Parathyroid adenoma (tissue), 2 donors: ENCODE results near the gene FDXR.
A peak's percentile ranks its signal among the peaks of the same experiment; 100 is the strongest.

Source experiments
- H2AFZ ChIP-seq: fragments of 300-600 bp; sonication (generic); one replicate; pipeline ENCODE4 v1.7.0; 2017; ENCODE audit warnings: antibody characterized with exemption, mild to moderate bottlenecking
- H3K27ac ChIP-seq: fragments of 300-600 bp; sonication (generic); one replicate; pipeline ENCODE4 v1.7.0; 2017
- H3K27me3 ChIP-seq: fragments of 300-600 bp; sonication (generic); one replicate; pipeline ENCODE4 v1.7.0; 2017; ENCODE audit warnings: low read length; ENCODE audit not compliant: control insufficient read depth, insufficient read depth
- H3K36me3 ChIP-seq: fragments of 300-600 bp; sonication (generic); one replicate; pipeline ENCODE4 v1.7.0; 2017; ENCODE audit warnings: low read length; ENCODE audit not compliant: control insufficient read depth, insufficient read depth
- H3K4me1 ChIP-seq: fragments of 300-600 bp; sonication (generic); one replicate; pipeline ENCODE4 v1.7.0; 2017; ENCODE audit warnings: control low read depth
- H3K4me2 ChIP-seq: fragments of 300-600 bp; sonication (generic); one replicate; pipeline ENCODE4 v1.7.0; 2017; ENCODE audit warnings: low read length
- H3K4me3 ChIP-seq: fragments of 300-600 bp; sonication (generic); one replicate; pipeline ENCODE4 v1.7.0; 2017; ENCODE audit warnings: low read depth, low read length
- H3K79me2 ChIP-seq: fragments of 300-600 bp; sonication (generic); one replicate; pipeline ENCODE4 v1.7.0; 2017; ENCODE audit warnings: control low read depth
- H3K9ac ChIP-seq: fragments of 300-600 bp; sonication (generic); one replicate; pipeline ENCODE4 v1.7.0; 2017; ENCODE audit warnings: mild to moderate bottlenecking
- H3K9me3 ChIP-seq: fragments of 300-600 bp; sonication (generic); one replicate; pipeline ENCODE4 v1.7.0; 2017; ENCODE audit warnings: low read length; ENCODE audit not compliant: control insufficient read depth
- TF ChIP-seq, protein P1 (sequence below): fragments of 300-600 bp; sonication (generic); IDR thresholded peaks from one replicate; pipeline ENCODE4 v1.7.0; 2017; ENCODE audit warnings: antibody characterized with exemption, mild to moderate bottlenecking
- donor health status: primary hyperparathyroidism.

The FDXR gene

DNA sequence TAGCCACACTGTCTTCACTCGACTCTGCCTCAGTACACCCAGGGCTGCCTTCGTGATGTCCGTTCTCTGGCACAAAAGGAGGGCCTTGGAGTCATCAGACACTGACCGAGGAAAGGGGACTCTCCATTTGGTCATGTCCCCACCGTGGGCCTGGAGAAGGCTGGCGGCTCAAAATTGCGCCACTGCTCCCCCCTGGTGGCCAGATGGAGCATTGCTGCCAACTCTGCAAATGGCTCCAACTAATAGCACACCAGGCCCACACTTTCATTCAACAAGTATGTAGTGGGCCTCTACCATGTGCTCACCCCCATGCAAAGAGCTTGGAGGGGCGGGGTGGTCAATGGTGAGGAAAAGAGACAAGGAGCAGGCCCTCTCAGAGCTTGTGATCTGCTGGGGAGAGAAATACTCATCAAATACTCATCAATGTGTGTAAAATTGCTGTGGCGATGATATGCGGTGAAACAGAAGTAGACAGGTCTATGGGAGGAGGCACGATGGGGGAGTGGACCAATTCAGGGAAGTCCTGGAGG, 7.9 kb downstream of the FDXR start:
- no peaks in the 10 kb centered on the region for H3K4me1 ChIP-seq
- TF ChIP-seq, protein P1, sequence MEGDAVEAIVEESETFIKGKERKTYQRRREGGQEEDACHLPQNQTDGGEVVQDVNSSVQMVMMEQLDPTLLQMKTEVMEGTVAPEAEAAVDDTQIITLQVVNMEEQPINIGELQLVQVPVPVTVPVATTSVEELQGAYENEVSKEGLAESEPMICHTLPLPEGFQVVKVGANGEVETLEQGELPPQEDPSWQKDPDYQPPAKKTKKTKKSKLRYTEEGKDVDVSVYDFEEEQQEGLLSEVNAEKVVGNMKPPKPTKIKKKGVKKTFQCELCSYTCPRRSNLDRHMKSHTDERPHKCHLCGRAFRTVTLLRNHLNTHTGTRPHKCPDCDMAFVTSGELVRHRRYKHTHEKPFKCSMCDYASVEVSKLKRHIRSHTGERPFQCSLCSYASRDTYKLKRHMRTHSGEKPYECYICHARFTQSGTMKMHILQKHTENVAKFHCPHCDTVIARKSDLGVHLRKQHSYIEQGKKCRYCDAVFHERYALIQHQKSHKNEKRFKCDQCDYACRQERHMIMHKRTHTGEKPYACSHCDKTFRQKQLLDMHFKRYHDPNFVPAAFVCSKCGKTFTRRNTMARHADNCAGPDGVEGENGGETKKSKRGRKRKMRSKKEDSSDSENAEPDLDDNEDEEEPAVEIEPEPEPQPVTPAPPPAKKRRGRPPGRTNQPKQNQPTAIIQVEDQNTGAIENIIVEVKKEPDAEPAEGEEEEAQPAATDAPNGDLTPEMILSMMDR: peak; percentile 98
- no peaks in the 10 kb centered on the region for H3K9me3 ChIP-seq
- H3K9ac ChIP-seq: no peak overlapping the region
- H3K4me2 ChIP-seq: no peak overlapping the region
- no peak overlapping the region for H3K27ac ChIP-seq
- H2AFZ ChIP-seq: no peak overlapping the region
- peaks cover 8% of the 10 kb centered on the region for H3K27me3 ChIP-seq
- no peak overlapping the region for H3K4me3 ChIP-seq
- no peaks in the 10 kb centered on the region for H3K36me3 ChIP-seq
- H3K79me2 ChIP-seq: no peaks in the 10 kb centered on the region

DNA sequence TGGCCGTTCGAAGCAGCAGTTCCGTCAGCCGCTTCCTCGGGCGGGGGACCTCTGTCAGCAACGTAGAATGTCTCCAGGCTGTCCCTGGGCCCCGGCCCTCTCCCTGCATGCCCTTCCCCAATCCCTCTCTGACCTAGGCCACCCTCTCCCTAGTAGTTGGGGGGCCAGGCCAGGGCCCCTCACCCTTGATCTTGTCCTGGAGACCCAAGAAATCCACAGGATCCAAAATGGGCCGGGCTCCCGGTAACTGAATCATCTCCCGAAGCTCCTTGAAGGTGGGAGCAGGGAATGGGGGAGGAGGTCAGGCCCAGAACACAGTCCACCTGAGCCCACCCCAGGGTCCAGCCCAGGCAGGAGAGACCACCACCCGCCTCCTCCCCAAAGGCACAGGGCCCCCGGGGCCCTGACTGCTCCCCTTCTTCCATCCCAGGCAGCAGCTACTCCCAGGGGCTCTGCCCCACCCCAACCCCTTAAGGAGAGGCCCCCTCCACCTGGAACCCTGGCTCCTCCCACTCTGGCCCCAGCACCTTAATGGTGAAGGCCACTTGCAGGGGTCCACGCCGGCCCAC, 8.4 kb downstream of the FDXR start:
- Histone ChIP-seq H3K36me3 (no peaks in the 10 kb centered on the region), H3K9ac (no peak overlapping the region), H3K79me2 (no peaks in the 10 kb centered on the region), H3K27ac (no peak overlapping the region), H3K27me3 (peaks cover 8% of the 10 kb centered on the region), H2AFZ (no peak overlapping the region), H3K9me3 (no peaks in the 10 kb centered on the region), H3K4me2 (no peak overlapping the region), H3K4me3 (no peak overlapping the region), H3K4me1 (no peaks in the 10 kb centered on the region)
- TF ChIP-seq, protein P1: no peak

DNA sequence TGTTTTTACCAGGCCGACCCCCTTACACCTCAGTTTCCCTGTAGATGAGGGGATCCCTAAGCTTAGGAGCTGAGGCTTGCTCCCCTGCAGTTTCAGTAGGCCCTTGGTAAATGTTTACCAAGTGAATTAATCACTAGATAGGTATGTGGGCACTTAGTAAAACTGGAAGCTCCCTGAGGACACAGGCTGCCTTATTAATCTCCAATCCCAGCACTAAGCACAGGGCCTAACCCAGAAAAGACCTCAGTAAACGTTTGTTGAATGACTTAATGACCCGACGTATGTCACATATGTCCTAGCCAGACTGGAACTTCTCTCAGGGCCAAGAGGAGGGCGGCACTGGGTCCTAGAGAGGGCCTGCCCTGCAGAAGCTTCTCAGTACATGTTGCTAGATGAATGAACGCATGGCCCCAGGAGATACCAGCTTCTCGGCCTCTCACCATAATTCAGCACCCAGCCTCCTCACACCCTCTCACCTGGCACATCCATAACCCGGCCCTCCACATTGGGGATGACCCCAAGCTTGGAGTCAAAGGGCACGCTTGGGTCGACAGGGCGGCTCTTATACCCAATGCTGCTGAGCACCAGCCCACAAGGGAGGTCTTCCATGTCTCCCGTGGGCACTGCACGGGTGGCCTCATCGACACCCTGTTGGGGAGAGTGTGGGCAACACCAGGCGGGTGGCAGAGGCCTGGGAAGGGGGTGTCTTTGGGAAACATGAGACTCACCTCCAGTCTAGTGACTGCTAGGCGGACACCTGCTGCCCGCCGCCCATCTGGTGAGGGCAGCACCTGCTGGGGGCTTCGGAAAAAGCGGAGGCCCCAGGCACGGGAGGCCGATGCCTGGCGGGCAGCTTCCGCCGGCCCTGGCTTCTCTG, 9.1 kb downstream of the FDXR start:
- H3K79me2 ChIP-seq: no peaks in the 10 kb centered on the region

DNA sequence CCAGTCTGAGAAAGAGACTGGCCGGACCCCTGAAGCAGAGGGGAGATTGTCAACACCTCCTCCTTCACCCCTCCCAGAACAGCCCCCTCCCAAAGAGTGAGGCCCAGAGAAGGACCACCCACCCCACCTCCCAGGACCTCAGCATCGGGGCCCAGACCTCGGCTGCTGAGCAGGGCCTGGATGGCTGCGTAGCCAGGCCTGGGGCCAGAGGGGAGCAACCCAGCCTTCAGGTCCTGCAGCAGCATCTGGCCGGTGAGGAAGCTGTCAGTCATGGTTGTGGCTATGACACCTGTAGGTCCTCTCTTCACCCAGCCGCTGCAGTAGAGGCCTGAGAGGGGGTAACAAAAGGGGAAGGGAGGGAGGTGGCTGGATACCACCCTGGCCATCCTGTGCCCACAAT, 9.9 kb downstream of the FDXR start:
- Histone ChIP-seq H3K9me3 (no peaks in the 10 kb centered on the region), H3K79me2 (no peaks in the 10 kb centered on the region), H3K9ac (no peak overlapping the region), H3K27ac (no peak overlapping the region), H3K36me3 (no peaks in the 10 kb centered on the region), H3K4me1 (no peaks in the 10 kb centered on the region), H3K27me3 (peaks cover 8% of the 10 kb centered on the region), H2AFZ (no peak overlapping the region), H3K4me2 (no peak overlapping the region), H3K4me3 (no peak overlapping the region)
- TF ChIP-seq, protein P1: no peak

More for the DNA sequence above, 9.1 kb downstream of the FDXR start:
- no peak overlapping the region for H3K4me3 ChIP-seq
- no peak overlapping the region for H3K9ac ChIP-seq
- no peak overlapping the region for H3K4me2 ChIP-seq
- H3K4me1 ChIP-seq: no peaks in the 10 kb centered on the region
- TF ChIP-seq, protein P1: no peak
- H3K36me3 ChIP-seq: no peaks in the 10 kb centered on the region
- no peaks in the 10 kb centered on the region for H3K9me3 ChIP-seq
- H3K27ac ChIP-seq: no peak overlapping the region
- no peak overlapping the region for H2AFZ ChIP-seq
- peaks cover 8% of the 10 kb centered on the region for H3K27me3 ChIP-seq
